ENCODE results near the gene TNIK.
"Not testable (repeated sequence)": the region's sequence is repeated elsewhere in the genome, so short reads cannot be mapped to it uniquely, and the experiment has no call there.

The TNIK gene

DNA sequence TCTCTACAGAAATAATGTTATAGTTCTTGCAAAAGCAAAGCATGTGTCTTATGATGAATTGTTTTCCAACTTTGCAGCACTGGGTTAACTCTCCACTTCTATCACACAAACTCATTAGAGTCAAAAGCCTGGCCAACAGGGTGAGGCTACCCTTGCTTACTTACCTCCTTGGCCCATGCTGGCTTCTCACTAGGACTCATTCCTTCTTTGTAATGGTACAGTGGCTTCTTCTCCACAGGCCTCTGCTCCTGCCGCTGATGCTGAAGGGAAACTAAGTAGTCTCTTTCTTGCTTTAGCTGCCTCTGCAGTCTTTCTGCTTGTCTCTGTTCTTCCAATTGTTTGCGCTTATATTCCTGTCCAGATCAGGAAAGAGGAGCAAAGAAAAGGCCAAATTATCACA lies 322.2 kb downstream of the TNIK start:
- H3K27ac ChIP-seq: no peak overlapping the region

DNA sequence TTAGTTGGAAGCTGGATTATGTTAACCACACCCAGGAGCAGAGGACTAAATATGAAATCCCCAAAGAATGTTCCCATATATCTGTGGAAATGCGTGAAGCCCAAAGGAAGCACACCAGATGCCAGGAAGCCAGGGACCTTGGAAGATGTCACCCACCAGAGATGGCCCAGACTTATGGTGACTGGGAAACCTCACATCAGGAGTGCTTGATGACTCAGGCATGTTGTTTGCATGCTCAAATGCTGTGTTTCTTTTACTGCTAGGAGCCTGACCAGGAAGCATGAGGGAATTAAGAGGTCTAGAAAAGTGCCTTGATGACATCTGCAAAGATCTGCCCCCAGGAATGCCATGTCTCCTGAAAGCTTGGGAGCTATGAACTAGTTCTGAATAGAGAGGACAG lies 324.7 kb downstream of the TNIK start:
- Histone ChIP-seq H3K4me3 (no peak overlapping the region), H3K27ac (no peak overlapping the region)

More for the DNA sequence above, 322.2 kb downstream of the TNIK start:
- no peak overlapping the region for H3K4me3 ChIP-seq

DNA sequence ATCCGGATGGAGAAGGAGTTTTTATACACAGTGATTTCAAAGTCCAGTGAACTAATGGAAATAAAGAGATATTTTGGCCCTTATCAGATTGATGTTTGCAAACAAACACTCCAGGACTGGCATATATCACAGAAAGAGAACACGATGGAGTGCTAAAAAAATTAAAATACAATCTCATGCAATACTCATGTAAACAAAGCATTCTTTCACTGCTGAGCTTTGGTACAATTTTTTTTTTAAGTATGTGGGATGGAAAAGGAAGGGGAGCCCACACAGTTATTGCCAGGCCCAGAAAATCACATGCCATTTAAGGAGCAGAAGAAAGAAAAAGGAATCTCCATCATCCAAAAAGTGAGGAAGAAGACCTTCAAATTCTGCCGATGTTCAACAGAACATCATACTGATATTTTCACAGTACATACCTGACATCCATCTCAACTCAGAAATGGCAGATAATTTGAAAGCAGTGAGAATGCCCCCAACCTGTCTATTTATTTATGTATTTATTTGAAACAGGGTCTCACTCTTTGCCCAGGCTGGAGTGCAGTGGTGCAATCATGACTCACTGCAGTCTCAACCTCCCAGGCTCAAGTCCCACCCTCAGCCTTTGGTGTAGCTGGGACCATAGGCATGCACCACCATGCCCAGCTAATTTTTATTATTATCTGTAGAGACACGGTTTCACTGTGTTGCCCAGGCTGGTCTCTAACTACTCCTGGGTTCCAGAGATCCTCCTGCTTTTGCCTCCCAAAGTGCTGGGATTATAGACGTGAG lies 326.2 kb downstream of the TNIK start:
- H3K4me3 ChIP-seq: no peak overlapping the region

DNA sequence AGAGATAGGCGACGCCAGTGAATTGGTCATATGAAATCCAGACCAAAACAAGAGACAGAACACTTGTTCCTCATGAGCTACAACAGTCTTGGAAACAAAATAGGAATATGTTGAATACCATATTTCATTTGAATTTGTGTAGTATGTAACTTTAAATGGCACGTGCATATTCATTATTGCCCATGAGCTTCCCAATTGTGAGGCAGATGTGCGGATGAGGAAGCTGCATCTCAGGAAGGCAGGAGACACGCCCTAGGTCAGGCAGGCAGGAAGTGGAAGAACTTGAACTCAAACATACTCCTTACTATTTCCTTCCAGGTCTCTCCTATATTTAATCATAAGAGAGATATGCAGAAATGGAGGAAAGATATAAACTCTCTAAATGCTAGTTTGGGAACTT lies 326.9 kb downstream of the TNIK start:
- no peak overlapping the region for H3K4me3 ChIP-seq
- H3K27ac ChIP-seq: no peak overlapping the region

More for the DNA sequence above, 326.2 kb downstream of the TNIK start:
- H3K27ac ChIP-seq: no peak overlapping the region

DNA sequence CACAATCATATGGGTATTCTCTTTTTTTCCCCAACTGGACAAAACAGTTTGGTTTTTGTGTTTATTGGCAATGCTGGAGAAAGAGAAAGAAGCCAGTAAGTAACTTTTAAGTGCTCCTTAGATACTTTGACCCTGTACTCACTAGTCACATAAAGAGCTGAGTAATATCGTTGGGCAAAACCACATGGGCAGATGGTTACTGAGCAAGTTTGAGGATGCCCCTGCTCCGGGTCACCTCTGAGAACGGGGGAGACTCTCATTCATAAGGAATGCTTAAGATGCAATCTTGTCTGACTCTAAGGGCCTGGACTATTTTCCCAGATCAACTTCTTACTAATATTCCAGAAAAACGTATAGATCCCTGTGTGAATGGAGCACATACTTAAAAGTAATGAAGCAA lies 327.3 kb downstream of the TNIK start:
- H3K27ac ChIP-seq: no peak overlapping the region
- no peak overlapping the region for H3K4me3 ChIP-seq

DNA sequence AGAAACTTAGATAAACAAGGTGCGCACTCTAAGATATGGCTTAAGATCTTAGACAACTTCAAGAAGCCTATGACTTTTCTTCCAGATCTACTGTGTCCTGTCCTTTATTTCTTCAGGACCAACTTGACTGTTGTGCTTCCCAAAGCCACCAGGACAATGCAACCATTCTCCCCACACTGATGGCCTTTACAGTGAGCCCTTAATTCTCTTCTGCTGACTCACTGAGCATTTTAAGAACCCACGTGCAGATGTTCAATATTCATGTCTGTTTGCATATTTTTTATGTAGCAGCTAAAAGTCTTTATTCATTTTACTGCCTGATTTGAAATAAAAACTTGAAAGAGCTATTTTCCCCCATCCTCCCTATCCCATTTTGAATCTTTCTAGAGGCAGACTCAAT lies 330.4 kb downstream of the TNIK start:
- no peak overlapping the region for H3K27ac ChIP-seq

DNA sequence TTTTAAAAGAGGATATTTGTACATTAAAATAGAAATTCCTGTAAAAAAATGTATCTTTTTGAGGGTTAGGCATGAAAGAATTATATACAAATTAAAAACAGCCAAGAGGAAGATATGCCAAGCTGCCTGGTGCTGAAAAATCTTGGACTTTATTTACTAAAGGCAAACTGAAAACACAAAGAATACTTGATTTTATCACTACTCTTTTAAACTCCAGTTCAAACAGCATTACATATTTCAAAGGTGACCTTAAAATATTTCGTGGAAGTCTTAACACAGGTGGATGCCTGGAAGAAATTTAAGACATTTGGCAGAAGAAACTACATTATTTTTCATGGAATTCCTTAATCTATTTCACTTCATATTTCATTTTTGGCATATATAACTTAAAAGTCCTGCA lies 332.6 kb downstream of the TNIK start:
- Histone ChIP-seq H3K27ac (no peak overlapping the region), H3K4me3 (no peak overlapping the region)

More for the DNA sequence above, 330.4 kb downstream of the TNIK start:
- H3K4me3 ChIP-seq: no peak overlapping the region

DNA sequence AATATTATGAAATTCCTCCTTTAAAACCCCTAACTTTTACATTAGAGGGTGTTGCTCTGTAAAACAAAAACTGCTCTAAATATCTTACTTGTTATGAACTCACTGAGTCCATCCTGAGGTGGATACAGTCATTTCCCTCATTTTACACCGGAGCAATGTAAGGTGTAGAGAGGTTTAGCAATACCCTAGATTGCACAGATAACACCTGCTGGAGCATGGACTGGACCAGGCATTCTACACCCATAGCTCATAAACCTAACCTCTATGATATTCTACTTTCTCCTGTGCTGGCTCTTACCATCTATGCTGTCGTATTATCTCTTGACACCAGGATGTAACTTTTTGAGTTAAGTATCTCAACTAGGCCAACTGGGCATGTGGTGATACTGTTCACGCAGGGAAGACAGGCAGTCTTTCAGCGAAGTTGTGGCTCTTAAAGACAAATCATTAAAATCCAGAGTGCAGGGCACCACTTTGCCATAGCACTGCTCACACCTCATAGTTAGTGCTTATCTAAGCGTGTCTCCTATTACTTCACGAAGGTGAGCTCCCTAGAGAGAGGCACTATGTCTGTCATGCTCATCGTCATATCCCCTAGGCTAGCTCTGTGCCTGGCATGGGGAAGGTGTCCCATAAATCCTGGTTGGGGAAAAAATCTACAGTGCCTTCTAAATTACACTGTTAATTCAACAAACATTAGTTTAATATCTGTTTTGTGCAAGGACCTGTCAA lies 333.6 kb downstream of the TNIK start:
- H3K4me3 ChIP-seq: no peak overlapping the region

DNA sequence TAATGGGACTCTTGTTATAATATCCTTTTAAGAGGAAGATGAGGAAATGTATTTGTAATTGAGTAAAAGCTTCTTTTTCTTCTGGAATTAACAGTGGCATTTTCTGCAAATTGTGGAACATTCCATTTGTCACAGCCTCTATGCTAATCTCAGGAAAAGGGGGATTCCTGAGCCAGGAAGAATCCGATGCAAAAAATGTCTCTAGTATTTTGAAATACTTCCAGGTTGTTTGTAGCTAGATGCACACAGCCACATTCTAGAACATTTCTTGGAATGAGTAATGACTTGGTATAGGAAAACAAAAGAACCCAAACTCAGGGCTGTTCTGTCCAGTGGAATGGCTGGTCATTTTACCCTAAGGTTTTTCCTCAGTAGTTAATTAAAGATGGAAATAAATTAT lies 335.2 kb downstream of the TNIK start:
- Histone ChIP-seq H3K4me3 (no peak overlapping the region), H3K27ac (no peak overlapping the region)

More for the DNA sequence above, 333.6 kb downstream of the TNIK start:
- no peak overlapping the region for H3K27ac ChIP-seq

DNA sequence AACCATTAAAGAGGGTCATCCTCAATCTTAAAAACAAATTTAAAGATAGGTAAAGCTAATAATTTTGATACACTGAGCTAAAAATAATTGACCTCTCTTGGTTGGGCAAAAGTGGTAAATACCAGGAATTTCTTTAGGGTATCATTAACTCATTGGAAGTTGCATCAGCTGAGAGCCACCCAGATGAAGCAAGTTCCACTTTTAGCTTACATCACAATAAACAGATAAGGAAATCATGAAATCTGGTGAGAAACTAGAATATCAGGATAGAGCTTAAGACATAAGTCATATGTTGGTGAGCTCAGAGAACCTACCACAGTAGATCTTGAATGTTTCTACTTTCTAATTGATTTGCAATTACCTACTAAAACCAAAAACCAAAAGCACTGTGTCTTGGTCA lies 336.3 kb downstream of the TNIK start:
- Histone ChIP-seq H3K27ac (no peak overlapping the region), H3K4me3 (no peak overlapping the region)

DNA sequence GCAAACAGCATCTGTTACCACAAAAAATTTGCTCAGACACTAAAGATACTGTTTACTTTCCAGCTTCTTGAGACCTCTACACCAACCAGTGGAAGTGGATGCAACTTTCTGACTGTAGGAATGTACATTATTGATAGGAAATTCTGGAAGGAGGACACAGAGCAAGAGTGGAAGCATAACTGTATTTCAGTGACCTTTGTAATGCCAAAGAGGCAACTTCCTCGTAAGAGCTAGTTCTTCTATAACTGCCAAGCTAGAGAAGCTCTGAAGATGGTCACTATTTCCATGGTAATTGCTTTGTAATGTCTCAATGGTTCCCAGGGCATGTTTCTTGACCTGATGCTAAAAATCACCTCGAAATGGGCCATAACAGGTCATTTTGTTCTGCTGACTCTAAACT lies 337.3 kb downstream of the TNIK start:
- no peak overlapping the region for H3K27ac ChIP-seq
- H3K4me3 ChIP-seq: no peak overlapping the region

DNA sequence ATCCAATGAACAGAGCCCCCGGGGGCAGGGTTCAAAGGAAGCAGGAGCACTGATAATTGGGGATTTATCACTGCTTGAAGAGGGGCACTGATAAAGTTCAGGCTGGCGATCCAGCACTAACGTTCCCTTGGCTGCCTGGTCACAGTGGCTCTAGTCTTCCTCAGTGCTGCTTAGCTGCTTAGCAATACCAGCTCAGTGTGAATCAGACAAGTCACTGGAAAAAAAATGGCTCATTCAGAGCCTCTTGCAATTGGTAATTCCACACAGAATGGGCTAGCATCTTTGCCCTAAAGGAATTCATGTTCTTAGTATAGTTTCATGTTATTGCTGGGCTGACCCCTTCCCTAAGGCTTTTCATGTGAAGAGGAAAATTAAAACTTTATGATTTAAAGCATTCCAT lies 338.0 kb downstream of the TNIK start:
- H3K4me3 ChIP-seq: no peak overlapping the region
- H3K27ac ChIP-seq: no peak overlapping the region

DNA sequence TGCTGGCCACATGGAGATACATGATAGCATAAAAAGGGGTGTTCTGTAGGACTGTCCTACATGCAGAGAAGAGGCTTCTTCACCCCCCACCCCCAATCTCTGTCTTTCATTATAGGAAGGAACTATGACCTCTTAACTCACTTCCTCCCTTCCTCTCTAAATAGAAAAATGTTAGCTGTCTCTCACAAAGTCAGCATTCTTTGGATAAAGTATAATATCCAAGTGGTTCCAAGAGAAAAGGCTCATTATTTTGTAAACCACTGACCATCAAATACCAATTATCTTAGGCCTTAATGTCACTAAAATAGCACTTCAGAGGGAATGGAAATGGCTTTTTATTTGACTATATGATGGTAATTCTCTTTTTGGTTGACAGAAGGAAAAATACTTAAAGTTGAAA lies 338.4 kb downstream of the TNIK start:
- H3K4me3 ChIP-seq: no peak overlapping the region

DNA sequence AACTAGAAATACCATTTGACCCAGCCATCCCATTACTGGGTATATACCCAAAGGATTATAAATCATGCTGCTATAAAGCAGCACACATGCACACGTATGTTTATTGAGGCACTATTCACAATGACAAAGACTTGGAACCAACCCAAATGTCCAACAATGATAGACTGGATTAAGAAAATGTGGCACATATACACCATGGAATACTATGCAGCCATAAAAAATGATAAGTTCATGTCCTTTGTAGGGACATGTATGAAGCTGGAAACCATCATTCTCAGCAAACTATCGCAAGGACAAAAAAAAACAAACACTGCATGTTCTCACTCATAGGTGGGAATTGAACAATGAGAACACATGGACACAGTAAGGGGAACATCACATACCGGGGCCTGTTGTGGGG lies 340.8 kb downstream of the TNIK start:
- not testable (repeated sequence) for H3K4me3 ChIP-seq, H3K27ac ChIP-seq

More for the DNA sequence above, 338.4 kb downstream of the TNIK start:
- H3K27ac ChIP-seq: no peak overlapping the region

DNA sequence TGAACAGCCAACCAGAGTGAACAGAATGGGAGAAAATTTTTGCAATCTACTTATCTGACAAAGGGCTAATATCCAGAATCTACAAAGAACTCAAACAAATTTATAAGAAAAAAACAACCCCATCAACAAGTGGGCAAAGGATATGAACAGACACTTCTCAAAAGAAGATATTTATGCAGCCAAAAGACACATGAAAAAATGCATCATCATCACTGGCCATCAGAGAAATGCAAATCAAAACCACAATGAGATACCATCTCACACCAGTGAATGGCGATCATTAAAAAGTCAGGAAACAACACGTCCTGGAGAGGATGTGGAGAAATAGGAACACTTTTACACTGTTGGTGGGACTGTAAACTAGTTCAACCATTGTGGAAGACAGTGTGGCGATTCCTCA lies 341.2 kb downstream of the TNIK start:
- H3K4me3 ChIP-seq, H3K27ac ChIP-seq: not testable (repeated sequence)

DNA sequence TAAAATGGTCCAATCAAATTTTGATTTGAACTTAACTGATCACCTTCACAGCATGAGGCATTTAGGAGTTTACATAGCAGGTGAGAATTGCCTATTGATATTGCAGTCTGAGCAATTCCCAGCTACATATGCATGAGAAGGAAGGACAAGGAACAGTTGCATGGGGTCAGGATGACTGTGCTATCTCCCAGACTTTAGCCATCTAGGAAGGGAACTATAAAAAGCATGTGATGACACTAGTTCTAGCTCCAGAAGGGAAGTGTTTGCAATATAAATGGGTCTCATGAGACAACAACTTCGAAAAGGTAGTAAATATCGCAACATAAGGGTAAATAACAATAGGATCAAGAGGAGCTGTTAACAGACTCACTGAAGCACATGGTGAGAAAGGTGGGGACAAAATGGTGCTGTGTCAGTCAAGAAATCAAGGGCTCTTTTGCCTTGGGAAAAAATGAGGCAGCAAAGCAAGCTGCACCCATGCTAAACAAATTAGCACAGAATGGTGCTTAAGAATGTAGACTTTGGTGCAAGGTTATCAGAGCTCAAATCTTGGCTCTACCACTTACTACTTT lies 343.3 kb downstream of the TNIK start:
- no peak overlapping the region for H3K27ac ChIP-seq
- no peak overlapping the region for H3K4me3 ChIP-seq

DNA sequence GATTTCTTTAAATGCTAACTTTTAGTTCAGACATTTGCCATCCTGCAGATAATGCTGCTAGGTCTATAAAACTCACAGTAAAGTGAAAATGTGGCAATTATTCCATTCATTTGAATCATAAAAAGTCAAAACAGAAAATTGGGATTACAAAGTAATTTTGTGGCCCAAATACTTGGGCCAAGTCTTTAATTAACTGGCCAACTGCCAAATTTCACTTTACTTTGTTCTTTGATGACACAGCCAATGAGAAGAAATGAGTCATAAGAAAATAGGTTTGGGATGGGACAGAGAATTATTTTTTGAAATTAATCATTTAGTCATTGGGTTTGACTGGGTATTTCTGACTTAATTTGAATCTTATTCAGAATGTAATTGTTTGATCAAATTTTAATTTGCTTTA lies 343.8 kb downstream of the TNIK start:
- no peak overlapping the region for H3K27ac ChIP-seq
- H3K4me3 ChIP-seq: no peak overlapping the region

DNA sequence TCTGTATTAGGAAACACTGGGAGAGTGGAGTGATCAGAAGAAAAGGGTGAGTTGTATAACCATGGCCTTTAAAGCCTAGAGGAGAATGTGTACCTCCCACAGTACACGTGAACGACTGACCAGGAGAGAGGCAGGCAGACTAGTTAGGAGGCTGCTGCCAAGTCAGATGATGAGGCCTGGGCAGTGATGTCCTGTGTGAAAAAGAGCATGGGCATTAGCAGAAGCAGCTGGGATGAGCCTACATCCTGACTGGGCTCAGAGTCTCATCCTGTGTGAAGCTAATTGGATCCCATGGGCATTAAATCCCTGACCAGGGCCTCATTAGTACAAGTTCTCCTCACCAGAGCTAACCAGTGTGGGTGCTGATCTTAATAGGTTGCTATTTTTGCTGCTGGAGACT lies 344.5 kb downstream of the TNIK start:
- H3K27ac ChIP-seq: peak overlapping the region in 1 of 21 experiments; percentile 15
- H3K4me3 ChIP-seq: no peak overlapping the region

DNA sequence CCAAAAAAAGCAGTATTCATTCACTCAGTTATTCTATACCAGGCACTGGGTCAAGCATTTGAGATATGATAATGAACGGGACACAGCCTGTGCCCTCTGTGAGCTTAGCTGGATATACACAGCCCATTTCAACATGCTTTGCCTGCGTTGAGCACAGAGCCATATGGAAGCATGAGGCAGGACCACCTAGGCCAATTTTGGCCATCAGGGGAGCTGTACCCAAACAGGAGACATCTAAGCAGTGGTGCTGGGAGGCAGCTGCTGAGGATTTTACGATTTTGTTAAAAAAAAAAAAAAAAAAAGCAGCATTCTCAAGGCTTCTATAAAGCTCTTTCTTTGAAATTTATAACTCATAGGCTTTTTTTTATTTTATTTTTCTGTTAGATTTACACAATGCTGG lies 346.5 kb downstream of the TNIK start:
- no peak overlapping the region for H3K27ac ChIP-seq
- H3K4me3 ChIP-seq: no peak overlapping the region

DNA sequence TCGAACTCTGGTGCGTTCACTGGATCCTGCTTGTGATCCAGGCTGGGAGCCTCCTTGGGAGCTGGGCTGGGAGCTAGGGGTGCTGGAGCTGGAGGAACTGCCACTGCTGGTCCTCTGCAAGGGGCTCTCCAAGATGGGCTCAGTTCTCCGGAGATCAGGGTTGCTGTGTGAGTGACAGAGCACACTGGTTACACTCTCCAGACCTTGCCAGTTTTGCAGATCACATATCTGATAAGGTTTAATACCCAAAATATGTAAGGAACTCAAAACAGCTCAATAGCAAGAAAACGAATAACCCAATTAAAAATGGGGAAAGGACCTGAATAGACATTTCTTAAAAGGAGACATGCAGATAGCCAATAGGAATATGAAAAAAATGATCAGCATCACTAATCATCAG lies 349.5 kb downstream of the TNIK start:
- no peak overlapping the region for H3K4me3 ChIP-seq
- H3K27ac ChIP-seq: no peak overlapping the region

DNA sequence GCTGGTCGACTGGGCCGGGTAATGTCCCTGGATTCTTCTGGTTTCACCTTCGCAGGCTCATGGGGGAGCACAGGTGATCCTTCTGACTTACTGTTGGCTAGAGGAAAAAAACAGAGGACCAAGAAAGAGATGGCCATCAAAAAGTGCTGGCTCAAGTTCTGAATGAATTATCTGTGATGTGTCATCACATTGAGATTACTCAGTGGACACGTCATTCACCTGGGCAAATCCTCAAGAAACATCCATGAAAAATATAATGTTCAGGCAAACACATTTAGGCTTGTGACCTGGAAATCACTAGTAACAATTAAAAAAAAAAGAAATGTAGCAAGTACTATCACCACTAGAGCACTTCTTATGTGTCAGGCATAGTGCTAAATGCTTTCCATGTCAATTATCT lies 352.1 kb downstream of the TNIK start:
- Histone ChIP-seq H3K27ac (no peak overlapping the region), H3K4me3 (no peak overlapping the region)

All from skin epidermis (tissue), 12 donors.